ENCODE measurements around the gene UTF1.

DNA sequence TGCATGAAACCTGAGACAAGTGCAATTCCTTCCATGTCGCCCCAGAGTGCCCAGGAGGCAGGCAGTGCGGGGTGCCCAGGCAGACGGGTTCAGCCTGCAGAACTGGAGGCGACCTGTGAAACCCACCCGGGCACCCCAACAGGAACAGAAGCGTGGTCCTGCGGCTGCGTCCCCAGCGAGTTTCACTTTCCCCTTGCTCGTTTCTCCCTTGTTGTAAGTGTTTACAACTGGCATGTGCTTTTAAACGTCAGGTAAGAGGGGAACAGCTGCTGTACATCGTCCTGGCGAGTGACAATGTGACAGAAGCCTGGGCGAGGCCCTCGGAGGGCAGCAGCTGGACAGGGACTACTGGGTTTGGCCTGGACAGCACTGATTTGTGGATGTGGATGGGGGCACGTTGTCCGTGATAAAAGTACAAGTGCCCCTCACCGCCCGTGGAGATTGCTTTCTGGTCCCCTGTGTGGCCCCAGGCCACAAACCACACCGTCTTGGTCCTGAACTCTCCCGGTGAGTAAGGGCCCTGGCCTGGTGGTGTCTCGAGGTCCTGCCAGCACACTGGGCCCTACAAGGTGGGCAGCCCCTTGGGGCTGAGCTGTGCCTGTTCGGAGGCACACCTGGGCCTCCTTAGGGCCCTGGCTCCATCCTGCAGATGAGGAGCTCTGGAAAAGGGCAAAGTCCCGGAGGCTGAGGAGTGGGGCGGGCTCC is 11.6 kb downstream of the UTF1 start:
- no peak for TF ChIP-seq CTCF (IDR thresholded peaks at IDR 0.05; ENCODE audit: poor library complexity, severe bottlenecking)
- no peak for TF ChIP-seq RAD21 (conservative IDR thresholded peaks at IDR 0.05)
- TF ChIP-seq MXI1 (conservative IDR thresholded peaks at IDR 0.05; ENCODE audit: poor library complexity, severe bottlenecking) = no peak
- TF ChIP-seq POLR2AphosphoS5 (IDR thresholded peaks at IDR 0.05) = no peak
- TF ChIP-seq REST (IDR thresholded peaks at IDR 0.05; ENCODE audit: borderline replicate concordance) = no peak
